GM21390 (cell line): ENCODE measurements around the gene NKX2-4.
"Not testable (repeated sequence)": the region's sequence is repeated elsewhere in the genome, so short reads cannot be mapped to it uniquely, and the experiment has no call there.

Source experiments
- ATAC-seq: cut with Tn5 transposase; IDR thresholded peaks from one replicate; pipeline ENCODE4 v1.9.1; 2021; ENCODE audit not compliant: unreplicated experiment

NKX2-4 gene

DNA sequence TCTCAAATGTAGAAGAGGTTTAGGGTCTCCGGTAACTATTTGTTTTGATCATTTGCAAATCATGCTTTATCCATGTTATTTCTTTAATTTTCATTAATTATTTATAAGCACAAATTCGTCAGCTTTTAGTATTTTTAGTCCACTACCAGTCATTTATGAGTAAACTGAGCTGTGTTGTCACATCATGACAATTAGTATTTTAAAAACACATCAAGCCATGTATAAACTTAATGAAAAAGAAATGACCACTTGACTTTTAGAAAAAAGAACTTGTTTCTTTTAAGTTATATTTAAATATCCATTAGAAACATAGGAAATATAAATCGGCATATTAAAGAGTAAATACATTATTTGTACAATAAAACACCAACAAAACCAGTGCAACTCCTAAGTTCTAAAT, 2.8 kb downstream of the NKX2-4 start:
- no peak for ATAC-seq

GRCh38 chr20:21393816-21394519, 3.4 kb downstream of the NKX2-4 start:
- no peak for ATAC-seq

- ATAC-seq = no peak
Measured at GRCh38 chr20:21393166-21393565, 4.2 kb downstream of the NKX2-4 start.

- ATAC-seq = no peak
Measured at GRCh38 chr20:21391972-21392352, 5.4 kb downstream of the NKX2-4 start.

- ATAC-seq = no peak
Measured at GRCh38 chr20:21391185-21391971, 5.9 kb downstream of the NKX2-4 start.

- no peak for ATAC-seq
Measured at GRCh38 chr20:21390768-21391167, 6.6 kb downstream of the NKX2-4 start.

GRCh38 chr20:21389368-21389767, 8.0 kb downstream of the NKX2-4 start:
- ATAC-seq = no peak

GRCh38 chr20:21388566-21388965, 8.8 kb downstream of the NKX2-4 start:
- no peak for ATAC-seq

DNA sequence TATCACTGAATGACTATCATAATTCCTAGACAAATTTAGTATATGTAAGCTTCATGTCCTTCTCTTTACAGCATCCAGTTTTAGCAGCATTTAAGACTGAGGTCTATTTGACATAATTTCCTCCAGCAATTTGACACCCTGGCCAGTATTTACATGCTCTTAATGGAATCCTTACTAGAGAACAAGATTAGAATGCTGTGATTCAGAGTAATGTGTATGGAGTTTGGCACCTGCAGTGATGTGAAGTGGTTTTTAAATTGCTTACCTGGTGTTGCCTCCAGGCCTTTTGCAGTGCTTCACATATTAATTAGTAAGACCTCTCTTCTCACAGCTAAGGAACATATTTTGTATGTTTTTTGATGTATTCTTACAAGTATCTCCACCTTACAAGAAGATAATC, 9.8 kb downstream of the NKX2-4 start:
- no peak for ATAC-seq

DNA sequence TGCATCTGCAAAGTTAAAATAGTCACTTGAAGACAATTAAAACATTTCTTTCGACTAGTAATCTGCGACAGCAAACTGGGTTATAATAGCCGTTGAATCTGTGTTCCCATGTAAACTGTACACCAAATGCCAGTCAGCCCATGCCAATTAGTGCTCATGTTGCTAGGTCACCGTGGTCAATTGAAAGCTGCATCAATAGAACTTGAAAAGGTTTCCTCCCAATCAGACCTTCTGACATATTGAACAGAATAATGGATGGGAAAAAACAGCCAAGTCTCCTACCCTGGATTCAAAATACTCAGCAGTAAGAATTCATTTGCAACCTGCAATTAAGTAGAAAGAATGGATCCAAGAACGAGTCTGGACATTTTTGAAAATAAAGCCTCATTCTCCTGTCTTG, 11.2 kb downstream of the NKX2-4 start:
- ATAC-seq = no peak

GRCh38 chr20:21384308-21384892, 12.9 kb downstream of the NKX2-4 start:
- no peak for ATAC-seq

- no peak for ATAC-seq
Measured at GRCh38 chr20:21381619-21382018, 15.7 kb downstream of the NKX2-4 start.

DNA sequence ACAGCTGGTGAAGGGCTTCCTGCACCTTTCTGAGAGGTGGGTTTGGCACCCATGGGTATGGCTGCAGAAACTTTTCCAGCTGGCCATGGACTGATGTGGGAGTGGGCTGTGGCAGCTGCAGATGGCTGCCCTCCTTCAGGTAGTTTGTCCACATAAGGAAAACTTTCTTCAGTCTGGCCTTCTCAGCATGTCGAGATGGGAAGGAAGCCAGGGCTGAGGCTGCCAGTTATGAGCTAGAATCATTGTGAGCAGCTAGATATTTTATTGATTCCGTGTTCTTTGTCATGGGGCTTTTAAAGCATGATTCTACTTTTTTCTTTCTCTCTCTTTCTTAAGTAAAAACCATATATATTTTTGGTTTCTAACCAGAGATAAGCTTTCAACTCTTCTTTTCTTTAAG, 16.6 kb downstream of the NKX2-4 start:
- no peak for ATAC-seq

DNA sequence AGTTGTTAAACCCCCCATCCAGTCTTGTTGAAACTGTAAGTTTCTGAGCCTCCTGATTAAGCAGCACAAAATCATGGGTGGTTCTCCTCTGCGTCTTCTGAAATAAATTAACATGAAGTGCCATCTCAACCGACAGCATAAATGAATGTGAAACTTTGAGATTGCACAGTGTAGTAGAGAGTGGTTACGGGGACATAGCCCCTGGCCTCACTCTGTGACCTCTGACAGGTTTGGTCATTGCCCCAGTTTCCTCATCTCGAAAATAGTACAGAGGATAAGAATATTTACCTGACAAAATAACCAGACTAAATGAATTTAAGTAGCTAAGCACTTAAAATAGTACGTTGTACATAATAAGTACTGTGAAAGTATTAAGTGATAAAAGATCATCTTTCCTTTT, 19.1 kb downstream of the NKX2-4 start:
- ATAC-seq = no peak

DNA sequence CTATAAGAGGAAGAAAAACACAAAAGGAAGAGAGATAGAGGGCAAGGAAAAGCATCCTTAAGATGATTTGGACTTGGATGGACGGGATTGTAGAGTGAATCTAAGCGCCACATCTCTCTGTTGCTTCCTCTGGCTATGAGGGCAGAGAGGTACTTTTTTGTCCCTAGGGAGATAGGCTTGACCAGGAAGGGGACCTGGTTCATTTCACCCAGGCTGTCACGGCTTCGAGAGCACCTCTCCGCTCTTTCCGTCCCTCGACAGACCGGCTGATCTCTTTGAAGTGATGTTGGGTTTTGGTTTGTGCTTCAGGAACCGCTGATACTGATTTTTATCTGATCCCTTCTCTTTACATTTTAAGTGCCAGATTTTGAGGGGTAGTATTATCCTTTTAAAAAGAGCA, 19.6 kb downstream of the NKX2-4 start:
- ATAC-seq = no peak

- ATAC-seq = no peak
Measured at GRCh38 chr20:21376626-21377025, 20.7 kb downstream of the NKX2-4 start.

- no peak for ATAC-seq
Measured at GRCh38 chr20:21373436-21373835, 23.9 kb downstream of the NKX2-4 start.

DNA sequence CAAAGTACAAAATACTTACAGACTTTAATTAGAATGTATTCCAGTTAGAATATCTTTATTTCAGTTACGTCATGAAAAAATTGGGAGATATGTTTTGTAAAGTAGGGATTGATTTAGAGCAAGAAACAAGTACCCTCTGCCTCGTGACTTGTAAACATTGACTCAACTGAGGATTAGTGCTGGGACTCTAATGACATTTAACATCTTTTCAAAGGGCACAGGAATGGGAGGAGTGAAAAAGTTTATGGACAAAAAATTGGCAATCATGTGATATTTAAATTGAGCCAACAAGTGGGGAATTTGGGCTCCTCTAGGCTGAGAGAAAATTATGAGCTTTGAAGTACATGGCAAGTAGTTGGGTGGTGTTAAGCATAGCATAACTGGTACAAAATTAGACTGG, 25.3 kb downstream of the NKX2-4 start:
- no peak for ATAC-seq

DNA sequence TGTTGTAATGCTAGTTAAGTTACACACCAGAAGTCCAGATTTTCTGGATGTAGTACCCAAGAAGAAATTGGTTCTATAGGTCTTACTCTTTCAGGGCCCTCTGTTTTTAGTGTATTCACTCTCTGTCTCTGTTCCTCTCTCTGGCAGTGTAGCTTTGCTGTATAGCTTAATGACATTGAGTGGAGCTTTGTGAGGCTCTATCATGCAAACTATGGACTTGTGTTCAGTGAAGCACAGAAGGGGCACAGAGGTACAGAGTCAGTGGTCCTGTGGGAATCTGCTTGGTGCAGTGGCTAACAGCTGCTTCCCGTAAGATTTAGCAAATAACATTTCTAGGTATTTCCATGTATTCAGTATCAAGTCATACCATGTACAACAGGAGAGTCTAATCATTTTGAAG, 26.1 kb downstream of the NKX2-4 start:
- ATAC-seq = no peak

- no peak for ATAC-seq
Measured at GRCh38 chr20:21368791-21369190, 28.5 kb downstream of the NKX2-4 start.

- ATAC-seq = not testable (repeated sequence)
Measured at GRCh38 chr20:21366273-21366672, 31.1 kb downstream of the NKX2-4 start.

GRCh38 chr20:21365771-21366170, 31.6 kb downstream of the NKX2-4 start:
- no peak for ATAC-seq
